GM12878 (cell line): ENCODE results near the gene DPP4. TPM values are rescaled to one million over a fixed set of nuclear protein-coding genes. Genes with fewer than 3 reads are reported as not detected.

Experiments
- BHLHE40 ChIP-seq, 2 experiments: fragments of 450-650 bp in 1 of 2; IDR thresholded peaks; 2 replicates each; pipeline ENCODE4 v1.6.1; 2011 to 2017; ENCODE audit warnings: low read depth in 2 of 2, borderline replicate concordance in 1 of 2, improper control_type of control experiment in 1 of 2, low read length in 1 of 2, mild to moderate bottlenecking in 1 of 2
- CBFB ChIP-seq: IDR thresholded peaks from 2 replicates; pipeline ENCODE4 v1.6.1; 2016; ENCODE audit warnings: antibody characterized with exemption, low read depth
- CEBPB ChIP-seq, 2 experiments: fragments of 150-350 bp in 1 of 2; IDR thresholded peaks; 2 replicates each; pipeline ENCODE4 v1.6.1; 2012 to 2014; ENCODE audit warnings: low read depth in 2 of 2, low read length in 2 of 2, borderline replicate concordance in 1 of 2, inconsistent platforms in 1 of 2
- E4F1 ChIP-seq: fragments of 450-650 bp; IDR thresholded peaks from 2 replicates; pipeline ENCODE4 v1.6.1; 2018; ENCODE audit warnings: borderline replicate concordance, mild to moderate bottlenecking; ENCODE audit not compliant: partially characterized antibody
- EGR1 ChIP-seq, 2 experiments: IDR thresholded peaks; 1 replicate in 1 of 2; 2 replicates in 1 of 2; pipeline ENCODE4 v1.6.1; 2011 to 2012; ENCODE audit warnings: low read depth in 2 of 2, low read length in 2 of 2, borderline replicate concordance in 1 of 2, mild to moderate bottlenecking in 1 of 2, moderate library complexity in 1 of 2
- HDAC6 ChIP-seq: fragments of 200-600 bp; sonication (generic); IDR thresholded peaks from one replicate; pipeline ENCODE4 v1.8.0; 2017; ENCODE audit warnings: antibody characterized with exemption; ENCODE audit not compliant: unreplicated experiment
- HSF1 ChIP-seq: fragments of 150-350 bp; IDR thresholded peaks from 2 replicates; pipeline ENCODE4 v1.6.1; 2014; ENCODE audit warnings: mild to moderate bottlenecking, low read depth, low read length
- IKZF1 ChIP-seq: fragments of 450-650 bp; conservative IDR thresholded peaks from 2 replicates; pipeline ENCODE4 v1.6.1; 2017; ENCODE audit warnings: antibody characterized with exemption, mild to moderate bottlenecking
- IRF5 ChIP-seq: fragments of 450-650 bp; IDR thresholded peaks from 2 replicates; pipeline ENCODE4 v1.6.1; 2017; ENCODE audit warnings: borderline replicate concordance
- JUNB ChIP-seq: IDR thresholded peaks from 2 replicates; pipeline ENCODE4 v1.6.1; 2016; ENCODE audit warnings: antibody characterized with exemption, mild to moderate bottlenecking
- NR2F1 ChIP-seq: fragments of 450-650 bp; conservative IDR thresholded peaks from 2 replicates; pipeline ENCODE4 v1.6.1; 2017; ENCODE audit warnings: mild to moderate bottlenecking
- PML ChIP-seq: IDR thresholded peaks from 2 replicates; pipeline ENCODE4 v1.6.1; 2012; ENCODE audit warnings: low read length, inconsistent platforms
- POU2F2 ChIP-seq: IDR thresholded peaks from 3 replicates; pipeline ENCODE4 v1.6.1; 2011; ENCODE audit warnings: low read depth, mild to moderate bottlenecking, low read length, borderline replicate concordance
- RELA ChIP-seq: fragments of 450-650 bp; IDR thresholded peaks from 2 replicates; pipeline ENCODE4 v1.8.0; 2014; ENCODE audit warnings: borderline replicate concordance; ENCODE audit not compliant: partially characterized antibody
- RUNX3 ChIP-seq: IDR thresholded peaks from 2 replicates; pipeline ENCODE4 v1.6.1; 2012; ENCODE audit warnings: low read length, inconsistent platforms
- SIX5 ChIP-seq: IDR thresholded peaks from 2 replicates; pipeline ENCODE4 v1.6.1; 2011; ENCODE audit warnings: mild to moderate bottlenecking, low read depth, low read length, moderate library complexity; ENCODE audit not compliant: severe bottlenecking
- YBX1 ChIP-seq: fragments of 450-650 bp; IDR thresholded peaks from 2 replicates; pipeline ENCODE4 v1.6.1; 2016; ENCODE audit warnings: antibody characterized with exemption
- YY1 ChIP-seq: IDR thresholded peaks from 2 replicates; pipeline ENCODE4 v1.6.1; 2011; ENCODE audit warnings: low read depth, mild to moderate bottlenecking, low read length
- ZNF207 ChIP-seq: fragments of 450-650 bp; IDR thresholded peaks from 2 replicates; pipeline ENCODE4 v1.6.1; 2014; ENCODE audit warnings: antibody characterized with exemption, mild to moderate bottlenecking, borderline replicate concordance
- ZNF217 ChIP-seq: fragments of 450-650 bp; IDR thresholded peaks from 2 replicates; pipeline ENCODE4 v1.6.1; 2017; ENCODE audit warnings: antibody characterized with exemption, mild to moderate bottlenecking
- polyA plus RNA-seq, 11 experiments: library from polyadenylated mRNA; depleted of rRNA in 4 of 11; unstranded in 6 of 11; stranded (reverse) in 5 of 11; fragments of >200 nt; fragmentation: Nextera tagmentation in 4 of 11; fragmentation: Illumina TruSeq in 1 of 11; extraction: Ambion mirVana in 4 of 11; extraction: Trizol in 1 of 11; gene quantifications; 1 replicate in 1 of 11; 2 replicates in 10 of 11; pipeline versions ENCODE4 v1.2.1 to v1.2.3, GENCODE V29; 2011 to 2016; ENCODE audit warnings: inconsistent platforms in 2 of 11, missing spikeins in 2 of 11, low read depth in 1 of 11
- total RNA-seq, 4 experiments: library from RNA; depleted of rRNA in 3 of 4; stranded (reverse); fragments of >200 nt in 3 of 4; fragmentation: Illumina TruSeq in 1 of 4; extraction: Trizol in 1 of 4; gene quantifications; 2 replicates each; pipeline versions ENCODE4 v1.2.1 to v1.2.3, GENCODE V29; 2013 to 2021
- TF ChIP-seq, protein P1 (sequence below): fragments of 450-650 bp; IDR thresholded peaks from 2 replicates; pipeline ENCODE4 v1.6.1; 2016; ENCODE audit warnings: mild to moderate bottlenecking, moderate library complexity, borderline replicate concordance

DPP4 gene
- total and polyA plus RNA-seq, 10 of the 15 experiments (the other 5 are each of a cell fraction or from before 2014, with no cell fraction given) = 4.1 to 11.4 (median 9.3) TPM

DNA sequence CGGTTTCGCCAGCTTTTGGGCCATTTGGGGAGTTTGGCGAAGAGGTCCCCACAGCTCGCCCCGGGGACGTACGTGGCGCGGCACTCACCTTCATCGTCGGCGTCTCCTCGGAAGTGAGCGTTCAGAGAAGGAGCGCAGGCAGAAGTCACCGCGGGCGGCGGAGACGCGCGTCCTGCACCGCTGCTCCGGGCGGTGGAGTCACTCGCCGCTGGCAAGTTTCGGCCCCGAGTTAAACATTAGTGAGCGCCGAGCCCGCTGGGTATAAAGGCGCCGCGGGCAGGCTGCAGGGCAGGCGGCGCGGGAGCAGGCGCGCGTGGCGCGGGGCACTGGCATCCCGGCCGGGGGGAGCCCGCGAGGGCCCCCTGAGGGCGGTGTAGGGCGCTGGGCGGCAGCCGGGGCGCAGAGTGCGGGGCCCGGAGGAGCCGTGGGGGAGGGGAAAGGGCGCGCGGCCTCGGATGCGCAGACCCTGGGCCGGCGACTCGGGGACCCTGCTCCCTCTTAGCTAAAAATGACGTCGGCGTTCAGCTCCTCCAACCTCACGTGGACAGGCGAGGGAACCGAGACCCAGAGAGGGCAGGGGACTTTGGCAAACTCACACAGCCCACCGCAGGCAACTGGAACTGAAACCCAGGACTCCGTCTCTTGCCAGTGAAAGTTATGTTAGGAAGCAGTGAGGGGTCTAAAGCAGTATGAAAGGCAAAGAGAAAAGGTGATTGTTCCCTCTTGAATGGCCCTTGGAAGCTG is at the start of gene DPP4 (continued):
- peak in 1 of 2 experiments; percentile 3; a peak in 1 of 3 replicates for TF ChIP-seq EGR1 (IDR thresholded peaks at IDR 0.05; ENCODE audit: borderline replicate concordance in 1 of 2, low read depth in 2 of 2, low read length in 2 of 2)
- TF ChIP-seq ZNF217 = no peak
- no peak for TF ChIP-seq IRF5
- no peak for TF ChIP-seq HSF1
- no peak for TF ChIP-seq JUNB
- TF ChIP-seq CBFB = no peak
- no peak for TF ChIP-seq PML
- no peak for TF ChIP-seq RELA
- TF ChIP-seq, protein P1, sequence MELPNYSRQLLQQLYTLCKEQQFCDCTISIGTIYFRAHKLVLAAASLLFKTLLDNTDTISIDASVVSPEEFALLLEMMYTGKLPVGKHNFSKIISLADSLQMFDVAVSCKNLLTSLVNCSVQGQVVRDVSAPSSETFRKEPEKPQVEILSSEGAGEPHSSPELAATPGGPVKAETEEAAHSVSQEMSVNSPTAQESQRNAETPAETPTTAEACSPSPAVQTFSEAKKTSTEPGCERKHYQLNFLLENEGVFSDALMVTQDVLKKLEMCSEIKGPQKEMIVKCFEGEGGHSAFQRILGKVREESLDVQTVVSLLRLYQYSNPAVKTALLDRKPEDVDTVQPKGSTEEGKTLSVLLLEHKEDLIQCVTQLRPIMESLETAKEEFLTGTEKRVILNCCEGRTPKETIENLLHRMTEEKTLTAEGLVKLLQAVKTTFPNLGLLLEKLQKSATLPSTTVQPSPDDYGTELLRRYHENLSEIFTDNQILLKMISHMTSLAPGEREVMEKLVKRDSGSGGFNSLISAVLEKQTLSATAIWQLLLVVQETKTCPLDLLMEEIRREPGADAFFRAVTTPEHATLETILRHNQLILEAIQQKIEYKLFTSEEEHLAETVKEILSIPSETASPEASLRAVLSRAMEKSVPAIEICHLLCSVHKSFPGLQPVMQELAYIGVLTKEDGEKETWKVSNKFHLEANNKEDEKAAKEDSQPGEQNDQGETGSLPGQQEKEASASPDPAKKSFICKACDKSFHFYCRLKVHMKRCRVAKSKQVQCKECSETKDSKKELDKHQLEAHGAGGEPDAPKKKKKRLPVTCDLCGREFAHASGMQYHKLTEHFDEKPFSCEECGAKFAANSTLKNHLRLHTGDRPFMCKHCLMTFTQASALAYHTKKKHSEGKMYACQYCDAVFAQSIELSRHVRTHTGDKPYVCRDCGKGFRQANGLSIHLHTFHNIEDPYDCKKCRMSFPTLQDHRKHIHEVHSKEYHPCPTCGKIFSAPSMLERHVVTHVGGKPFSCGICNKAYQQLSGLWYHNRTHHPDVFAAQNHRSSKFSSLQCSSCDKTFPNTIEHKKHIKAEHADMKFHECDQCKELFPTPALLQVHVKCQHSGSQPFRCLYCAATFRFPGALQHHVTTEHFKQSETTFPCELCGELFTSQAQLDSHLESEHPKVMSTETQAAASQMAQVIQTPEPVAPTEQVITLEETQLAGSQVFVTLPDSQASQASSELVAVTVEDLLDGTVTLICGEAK = no peak
- no peak for TF ChIP-seq E4F1
- TF ChIP-seq SIX5 = no peak
- no peak for TF ChIP-seq YBX1
- 0 out of 2 replicates have a peak, but pooled peaks have one; percentile 27 for TF ChIP-seq YY1
- peak; percentile 71 to 87 for TF ChIP-seq BHLHE40 (IDR thresholded peaks at IDR 0.05; ENCODE audit: borderline replicate concordance in 1 of 2, low read depth in 2 of 2, low read length in 1 of 2)
- TF ChIP-seq NR2F1 = peak; percentile 68
- peak; percentile 66 for TF ChIP-seq HDAC6
- no peak for TF ChIP-seq CEBPB (IDR thresholded peaks at IDR 0.05; ENCODE audit: borderline replicate concordance in 1 of 2, low read depth in 2 of 2, low read length in 2 of 2)
- peak; percentile 86 for TF ChIP-seq IKZF1
- no peak for TF ChIP-seq POU2F2
- TF ChIP-seq ZNF207 = no peak
- TF ChIP-seq RUNX3 = peak; percentile 60
